ENCODE measurements around the gene GRIA3. TPM values are rescaled to one million over a fixed set of nuclear protein-coding genes. Genes with fewer than 3 reads are reported as not detected.

GRIA3 gene
- total RNA-seq, 1 experiment from 2014 or later: 1.5 TPM

- DNase-seq: peak; percentile 18
- Histone ChIP-seq H3K4me3 (ENCODE audit: insufficient read depth, low read depth, low read length) (no peak overlapping the region), H3K36me3 (replicated peaks; ENCODE audit: control insufficient read depth, insufficient read depth, low read length) (no peaks in the 10 kb centered on the region), H3K27me3 (ENCODE audit: control insufficient read depth, insufficient read depth, low read length) (no peaks in the 10 kb centered on the region; the same call in 1 of the 2 replicates)
Observed at GRCh38 chrX:123175366-123176122, 8.5 kb upstream of the GRIA3 start.

- no peak for DNase-seq
Observed at GRCh38 chrX:123181233-123181914, 2.7 kb upstream of the GRIA3 start.

DNA sequence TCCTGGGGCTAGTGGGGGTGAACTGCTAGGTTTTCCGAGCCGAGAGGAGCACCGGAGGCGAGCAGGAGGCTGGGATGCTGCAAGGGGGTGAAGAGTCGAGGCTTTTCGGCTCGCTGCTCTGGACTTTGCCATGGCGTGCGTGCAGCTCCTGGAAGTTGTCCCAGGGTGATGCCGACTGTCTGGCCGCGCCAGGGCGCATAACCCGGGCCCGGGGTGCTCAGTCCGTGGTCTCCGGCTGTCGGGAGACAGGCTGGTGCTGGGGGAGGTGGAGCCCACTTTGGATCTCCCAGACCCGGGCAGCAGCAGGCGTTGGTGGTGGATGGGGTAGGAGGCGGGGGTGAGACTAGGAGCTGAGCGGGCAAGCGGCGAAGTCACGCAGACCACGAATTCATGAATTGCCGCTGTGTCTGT, 793 bp downstream of the GRIA3 start:
- peak; percentile 67 for DNase-seq
- Histone ChIP-seq H3K36me3 (replicated peaks; ENCODE audit: control insufficient read depth, insufficient read depth, low read length) (no peaks in the 10 kb centered on the region), H3K27me3 (ENCODE audit: control insufficient read depth, insufficient read depth, low read length) (peaks cover 20% of the 10 kb centered on the region), H3K4me3 (ENCODE audit: insufficient read depth, low read depth, low read length) (peak overlapping the region; percentile 64)

More at GRCh38 chrX:123181233-123181914, 2.7 kb upstream of the GRIA3 start:
- Histone ChIP-seq H3K36me3 (replicated peaks; ENCODE audit: control insufficient read depth, insufficient read depth, low read length) (no peaks in the 10 kb centered on the region), H3K27me3 (ENCODE audit: control insufficient read depth, insufficient read depth, low read length) (peaks cover 18% of the 10 kb centered on the region), H3K4me3 (ENCODE audit: insufficient read depth, low read depth, low read length) (no peak overlapping the region)

DNA sequence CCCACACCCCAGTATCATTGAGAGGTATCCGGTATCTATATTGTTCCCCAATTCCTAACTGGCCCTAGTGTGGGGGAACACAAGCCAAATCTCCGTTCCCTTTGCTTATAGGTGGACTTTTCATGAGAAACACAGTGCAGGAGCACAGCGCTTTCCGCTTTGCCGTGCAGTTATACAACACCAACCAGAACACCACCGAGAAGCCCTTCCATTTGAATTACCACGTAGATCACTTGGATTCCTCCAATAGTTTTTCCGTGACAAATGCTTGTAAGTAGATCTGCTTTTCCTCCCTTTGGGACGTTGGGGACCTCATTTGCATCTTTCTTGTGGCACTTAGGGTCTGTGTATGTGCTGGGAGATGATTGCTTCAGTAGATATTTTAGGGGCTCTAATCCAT, 1.6 kb downstream of the GRIA3 start:
- Histone ChIP-seq H3K36me3 (replicated peaks; ENCODE audit: control insufficient read depth, insufficient read depth, low read length) (no peaks in the 10 kb centered on the region), H3K27me3 (ENCODE audit: control insufficient read depth, insufficient read depth, low read length) (peaks cover 20% of the 10 kb centered on the region), H3K4me3 (ENCODE audit: insufficient read depth, low read depth, low read length) (peak overlapping the region; percentile 64)
- no peak for DNase-seq

GRCh38 chrX:123186801-123187200, 2.7 kb downstream of the GRIA3 start:
- Histone ChIP-seq H3K4me3 (ENCODE audit: insufficient read depth, low read depth, low read length) (no peak overlapping the region), H3K27me3 (ENCODE audit: control insufficient read depth, insufficient read depth, low read length) (peaks cover 20% of the 10 kb centered on the region), H3K36me3 (replicated peaks; ENCODE audit: control insufficient read depth, insufficient read depth, low read length) (no peaks in the 10 kb centered on the region)
- DNase-seq: no peak

DNA sequence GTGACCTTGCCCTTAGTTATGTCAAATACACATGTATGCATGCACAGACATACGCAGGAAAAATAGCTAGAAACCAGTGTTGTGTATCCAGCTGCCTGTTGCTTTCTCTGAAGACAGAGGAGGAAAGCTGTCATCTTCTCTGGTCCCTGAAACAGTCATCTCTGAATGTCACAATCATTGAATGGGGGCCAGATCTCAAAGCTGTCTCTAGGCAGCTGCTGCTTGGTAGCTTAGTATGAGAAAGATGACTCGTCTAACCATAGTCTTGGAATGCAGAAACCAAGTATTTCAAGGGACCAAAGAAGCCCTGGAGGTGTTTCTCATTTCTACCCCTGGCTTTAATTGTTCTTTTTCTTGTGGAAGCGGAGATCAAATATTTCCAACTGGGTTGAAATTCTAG, 4.0 kb downstream of the GRIA3 start:
- Histone ChIP-seq H3K36me3 (replicated peaks; ENCODE audit: control insufficient read depth, insufficient read depth, low read length) (no peaks in the 10 kb centered on the region), H3K4me3 (ENCODE audit: insufficient read depth, low read depth, low read length) (no peak overlapping the region), H3K27me3 (ENCODE audit: control insufficient read depth, insufficient read depth, low read length) (peaks cover 20% of the 10 kb centered on the region)
- no peak for DNase-seq

- H3K27me3 ChIP-seq (ENCODE audit: control insufficient read depth, insufficient read depth, low read length): peaks cover 19% of the 10 kb centered on the region
- H3K36me3 ChIP-seq (replicated peaks; ENCODE audit: control insufficient read depth, insufficient read depth, low read length): no peaks in the 10 kb centered on the region
- no peak overlapping the region for H3K4me3 ChIP-seq (ENCODE audit: insufficient read depth, low read depth, low read length)
- DNase-seq: no peak
Observed at GRCh38 chrX:123189338-123189737, 5.3 kb downstream of the GRIA3 start.

DNA sequence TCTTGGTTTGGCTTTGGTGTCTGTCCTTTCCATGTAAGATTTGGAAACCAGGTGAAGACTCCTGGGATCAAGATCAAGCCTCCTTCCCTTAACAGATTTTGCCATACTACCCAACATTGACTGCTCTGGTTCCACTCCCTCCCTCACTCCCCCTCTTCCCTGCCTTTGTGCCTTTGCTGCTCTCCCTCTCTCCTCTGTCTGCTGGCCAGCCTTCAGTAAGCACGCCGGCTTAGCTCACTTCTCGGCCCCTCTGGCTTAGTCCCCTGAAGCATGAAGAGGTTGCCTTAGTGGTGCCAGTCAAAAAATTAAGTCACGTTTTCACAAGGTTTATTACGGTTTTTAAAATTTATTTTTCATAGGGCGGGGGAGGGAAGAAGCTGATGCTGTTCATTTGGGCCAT, 6.0 kb downstream of the GRIA3 start:
- DNase-seq: peak; percentile 22
- Histone ChIP-seq H3K36me3 (replicated peaks; ENCODE audit: control insufficient read depth, insufficient read depth, low read length) (no peaks in the 10 kb centered on the region), H3K27me3 (ENCODE audit: control insufficient read depth, insufficient read depth, low read length) (peaks cover 12% of the 10 kb centered on the region), H3K4me3 (ENCODE audit: insufficient read depth, low read depth, low read length) (no peak overlapping the region)

- no peak for DNase-seq
- Histone ChIP-seq H3K4me3 (ENCODE audit: insufficient read depth, low read depth, low read length) (no peak overlapping the region), H3K27me3 (ENCODE audit: control insufficient read depth, insufficient read depth, low read length) (no peaks in the 10 kb centered on the region; the same call in 1 of the 2 replicates), H3K36me3 (replicated peaks; ENCODE audit: control insufficient read depth, insufficient read depth, low read length) (no peaks in the 10 kb centered on the region)
Observed at GRCh38 chrX:123193101-123193500, 9.0 kb downstream of the GRIA3 start.

GRCh38 chrX:123199338-123199737, 15.3 kb downstream of the GRIA3 start:
- H3K4me3 ChIP-seq (ENCODE audit: insufficient read depth, low read depth, low read length): no peak overlapping the region
- H3K27me3 ChIP-seq (ENCODE audit: control insufficient read depth, insufficient read depth, low read length): no peaks in the 10 kb centered on the region
- H3K36me3 ChIP-seq (replicated peaks; ENCODE audit: control insufficient read depth, insufficient read depth, low read length): no peaks in the 10 kb centered on the region
- no peak for DNase-seq

DNA sequence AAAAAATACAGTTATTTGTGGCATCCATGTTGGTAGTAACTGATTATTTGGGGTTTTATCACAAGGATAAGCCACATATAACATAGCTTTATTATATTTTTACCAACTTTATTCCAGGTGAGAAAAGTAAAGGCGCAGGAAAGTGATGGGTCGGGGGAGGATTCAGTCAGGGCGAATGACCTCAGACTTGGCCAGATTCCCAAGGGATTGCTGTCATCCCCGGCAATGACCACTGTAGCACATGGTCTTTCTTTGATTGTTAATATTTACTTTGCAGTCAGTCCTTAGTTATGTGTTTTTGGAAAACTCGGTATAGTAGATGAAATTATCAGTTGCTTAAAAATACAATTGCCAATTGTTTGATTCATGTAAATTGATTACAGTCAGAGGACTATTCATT, 17.6 kb downstream of the GRIA3 start:
- no peak for DNase-seq
- H3K27me3 ChIP-seq (ENCODE audit: control insufficient read depth, insufficient read depth, low read length): no peaks in the 10 kb centered on the region; the same call in 1 of the 2 replicates
- H3K4me3 ChIP-seq (ENCODE audit: insufficient read depth, low read depth, low read length): no peak overlapping the region
- H3K36me3 ChIP-seq (replicated peaks; ENCODE audit: control insufficient read depth, insufficient read depth, low read length): no peaks in the 10 kb centered on the region

DNA sequence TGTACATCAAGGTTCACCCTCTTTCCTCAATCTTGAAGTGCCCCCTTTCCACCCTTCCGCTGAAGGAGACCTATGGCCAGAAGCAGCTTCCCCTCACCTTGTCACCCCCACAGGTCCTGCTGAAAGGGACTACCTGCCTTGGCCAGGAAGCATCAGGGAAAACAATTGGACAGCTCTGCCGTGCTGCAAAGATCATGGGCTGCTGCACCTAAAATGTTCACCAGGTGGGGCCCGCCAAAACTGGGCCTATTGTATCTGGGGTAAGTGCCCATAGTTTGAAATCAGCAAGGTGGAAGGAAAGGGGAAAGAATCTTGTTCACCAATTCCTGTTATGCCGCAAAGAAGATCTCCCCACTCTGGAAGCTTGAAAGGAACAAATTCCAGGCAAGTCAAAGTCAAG, 18.4 kb downstream of the GRIA3 start:
- Histone ChIP-seq H3K27me3 (ENCODE audit: control insufficient read depth, insufficient read depth, low read length) (no peaks in the 10 kb centered on the region; the same call in 1 of the 2 replicates), H3K36me3 (replicated peaks; ENCODE audit: control insufficient read depth, insufficient read depth, low read length) (no peaks in the 10 kb centered on the region), H3K4me3 (ENCODE audit: insufficient read depth, low read depth, low read length) (no peak overlapping the region)
- no peak for DNase-seq

- no peak for DNase-seq
- H3K4me3 ChIP-seq (ENCODE audit: insufficient read depth, low read depth, low read length): no peak overlapping the region
Observed at GRCh38 chrX:123203772-123204171, 19.7 kb downstream of the GRIA3 start.

GRCh38 chrX:123206176-123206575, 22.1 kb downstream of the GRIA3 start:
- no peaks in the 10 kb centered on the region for H3K36me3 ChIP-seq (replicated peaks; ENCODE audit: control insufficient read depth, insufficient read depth, low read length)
- no peak overlapping the region for H3K4me3 ChIP-seq (ENCODE audit: insufficient read depth, low read depth, low read length)
- no peaks in the 10 kb centered on the region; the same call in 1 of the 2 replicates for H3K27me3 ChIP-seq (ENCODE audit: control insufficient read depth, insufficient read depth, low read length)
- no peak for DNase-seq

More at GRCh38 chrX:123203772-123204171, 19.7 kb downstream of the GRIA3 start:
- H3K27me3 ChIP-seq (ENCODE audit: control insufficient read depth, insufficient read depth, low read length): no peaks in the 10 kb centered on the region; the same call in 1 of the 2 replicates
- no peaks in the 10 kb centered on the region for H3K36me3 ChIP-seq (replicated peaks; ENCODE audit: control insufficient read depth, insufficient read depth, low read length)

GRCh38 chrX:123210252-123210651, 26.2 kb downstream of the GRIA3 start:
- DNase-seq: no peak
- Histone ChIP-seq H3K36me3 (replicated peaks; ENCODE audit: control insufficient read depth, insufficient read depth, low read length) (no peaks in the 10 kb centered on the region), H3K4me3 (ENCODE audit: insufficient read depth, low read depth, low read length) (no peak overlapping the region), H3K27me3 (ENCODE audit: control insufficient read depth, insufficient read depth, low read length) (no peaks in the 10 kb centered on the region; the same call in 1 of the 2 replicates)

Data from H7 (cell line).